ENCODE results near the gene MRPL2. TPM values are rescaled to one million over a fixed set of nuclear protein-coding genes. Genes with fewer than 3 reads are reported as not detected.
A peak's percentile ranks its signal among the peaks of the same experiment; 100 is the strongest.

The MRPL2 gene
- total and polyA plus RNA-seq, 2 donors = 9.3 to 61.6 TPM

- WGBS = 84% methylated on average over 2 of the region's 2 CpGs
- DNase-seq (ENCODE audit: extremely low spot score) = no peak
- Histone ChIP-seq H3K36me3 (ENCODE audit: insufficient read depth) (peaks cover 2% of the 10 kb centered on the region), H3K4me1 (ENCODE audit: insufficient read depth) (no peaks in the 10 kb centered on the region), H3K27ac (ENCODE audit: low read depth) (no peak overlapping the region), H3K4me3 (ENCODE audit: low read depth, low read length) (no peak overlapping the region)
Observed at GRCh38 chr6:43034190-43034525, 25.1 kb downstream of the MRPL2 start.

GRCh38 chr6:43033496-43034189 lies 25.6 kb downstream of the MRPL2 start:
- no peak for DNase-seq (ENCODE audit: extremely low spot score)
- no peaks in the 10 kb centered on the region for H3K4me1 ChIP-seq (ENCODE audit: insufficient read depth)
- H3K36me3 ChIP-seq (ENCODE audit: insufficient read depth) = peaks cover 3% of the 10 kb centered on the region
- no peak overlapping the region for H3K4me3 ChIP-seq (ENCODE audit: low read depth, low read length)
- H3K27ac ChIP-seq (ENCODE audit: low read depth) = no peak overlapping the region
- 90% methylated on average over 2 of the region's 2 CpGs for WGBS

GRCh38 chr6:43032326-43032725 lies 26.9 kb downstream of the MRPL2 start:
- 94% methylated on average over 4 of the region's 4 CpGs for WGBS
- H3K27ac ChIP-seq (ENCODE audit: low read depth) = no peak overlapping the region
- DNase-seq (ENCODE audit: extremely low spot score) = no peak
- no peak overlapping the region for H3K4me3 ChIP-seq (ENCODE audit: low read depth, low read length)
- peaks cover 9% of the 10 kb centered on the region for H3K36me3 ChIP-seq (ENCODE audit: insufficient read depth)
- H3K4me1 ChIP-seq (ENCODE audit: insufficient read depth) = no peaks in the 10 kb centered on the region

GRCh38 chr6:43029120-43029519 lies 30.1 kb downstream of the MRPL2 start:
- H3K36me3 ChIP-seq (ENCODE audit: insufficient read depth) = peaks cover 12% of the 10 kb centered on the region
- no peak for DNase-seq (ENCODE audit: extremely low spot score)
- H3K4me3 ChIP-seq (ENCODE audit: low read depth, low read length) = no peak overlapping the region
- H3K4me1 ChIP-seq (ENCODE audit: insufficient read depth) = no peaks in the 10 kb centered on the region
- 89% methylated on average over 9 of the region's 9 CpGs for WGBS
- H3K27ac ChIP-seq (ENCODE audit: low read depth) = no peak overlapping the region

GRCh38 chr6:43026365-43026764 lies 32.9 kb downstream of the MRPL2 start:
- Histone ChIP-seq H3K4me3 (ENCODE audit: low read depth, low read length) (no peak overlapping the region), H3K36me3 (ENCODE audit: insufficient read depth) (peaks cover 12% of the 10 kb centered on the region), H3K27ac (ENCODE audit: low read depth) (no peak overlapping the region), H3K4me1 (ENCODE audit: insufficient read depth) (no peaks in the 10 kb centered on the region)
- DNase-seq (ENCODE audit: extremely low spot score) = no peak
- 92% methylated on average over 5 of the region's 5 CpGs for WGBS

GRCh38 chr6:43024436-43024835 lies 34.8 kb downstream of the MRPL2 start:
- no peak for DNase-seq (ENCODE audit: extremely low spot score)
- no peaks in the 10 kb centered on the region for H3K4me1 ChIP-seq (ENCODE audit: insufficient read depth)
- no peak overlapping the region for H3K4me3 ChIP-seq (ENCODE audit: low read depth, low read length)
- 72% methylated on average over 2 of the region's 2 CpGs for WGBS
- H3K27ac ChIP-seq (ENCODE audit: low read depth) = no peak overlapping the region
- H3K36me3 ChIP-seq (ENCODE audit: insufficient read depth) = peaks cover 12% of the 10 kb centered on the region

- peak within 1 kb of the TSS; percentile 97 for H3K4me3 ChIP-seq (ENCODE audit: low read depth, low read length)
- no peaks in the 10 kb centered on the region for H3K4me1 ChIP-seq (ENCODE audit: insufficient read depth)
- no peak for DNase-seq (ENCODE audit: extremely low spot score)
- no peaks in the 10 kb centered on the region for H3K36me3 ChIP-seq (ENCODE audit: insufficient read depth)
- under 1% methylated on average over 56 of the region's 56 CpGs for WGBS
- H3K27ac ChIP-seq (ENCODE audit: low read depth) = peak within 1 kb of the TSS; percentile 88
Observed at GRCh38 chr6:43021270-43022047, 37.8 kb downstream of the MRPL2 start, which contains the start of gene RRP36. TSS of gene RRP36 (plus strand) at chr6:43021623. CDS start at chr6:43021655, 32 bp downstream.

- H3K4me1 ChIP-seq (ENCODE audit: insufficient read depth) = no peaks in the 10 kb centered on the region
- H3K27ac ChIP-seq (ENCODE audit: low read depth) = peak overlapping the region; percentile 88
- 46% methylated on average over 5 of the region's 5 CpGs for WGBS
- DNase-seq (ENCODE audit: extremely low spot score) = no peak
- H3K4me3 ChIP-seq (ENCODE audit: low read depth, low read length) = peak overlapping the region; percentile 97
- no peaks in the 10 kb centered on the region for H3K36me3 ChIP-seq (ENCODE audit: insufficient read depth)
Observed at GRCh38 chr6:43020847-43021246, 38.4 kb downstream of the MRPL2 start.

GRCh38 chr6:43020052-43020705 lies 39.1 kb downstream of the MRPL2 start:
- DNase-seq (ENCODE audit: extremely low spot score) = no peak
- no peak overlapping the region for H3K4me3 ChIP-seq (ENCODE audit: low read depth, low read length)
- H3K27ac ChIP-seq (ENCODE audit: low read depth) = no peak overlapping the region
- H3K36me3 ChIP-seq (ENCODE audit: insufficient read depth) = no peaks in the 10 kb centered on the region
- 92% methylated on average over 3 of the region's 3 CpGs for WGBS
- no peaks in the 10 kb centered on the region for H3K4me1 ChIP-seq (ENCODE audit: insufficient read depth)

GRCh38 chr6:43019152-43019551 lies 40.1 kb downstream of the MRPL2 start:
- Histone ChIP-seq H3K36me3 (ENCODE audit: insufficient read depth) (no peaks in the 10 kb centered on the region), H3K4me3 (ENCODE audit: low read depth, low read length) (no peak overlapping the region), H3K4me1 (ENCODE audit: insufficient read depth) (no peaks in the 10 kb centered on the region), H3K27ac (ENCODE audit: low read depth) (no peak overlapping the region)
- DNase-seq (ENCODE audit: extremely low spot score) = no peak
- WGBS = 90% methylated on average over 2 of the region's 2 CpGs

- 89% methylated on average over 12 of the region's 12 CpGs for WGBS
- H3K4me1 ChIP-seq (ENCODE audit: insufficient read depth) = no peaks in the 10 kb centered on the region
- no peak for DNase-seq (ENCODE audit: extremely low spot score)
- H3K4me3 ChIP-seq (ENCODE audit: low read depth, low read length) = no peak overlapping the region
- no peak overlapping the region for H3K27ac ChIP-seq (ENCODE audit: low read depth)
- H3K36me3 ChIP-seq (ENCODE audit: insufficient read depth) = no peaks in the 10 kb centered on the region
Observed at GRCh38 chr6:43016943-43017334, 42.3 kb downstream of the MRPL2 start.

- no peak for DNase-seq (ENCODE audit: extremely low spot score)
- H3K27ac ChIP-seq (ENCODE audit: low read depth) = no peak overlapping the region
- H3K4me1 ChIP-seq (ENCODE audit: insufficient read depth) = no peaks in the 10 kb centered on the region
- WGBS = 76% methylated on average over 7 of the region's 7 CpGs
- H3K36me3 ChIP-seq (ENCODE audit: insufficient read depth) = no peaks in the 10 kb centered on the region
- no peak overlapping the region for H3K4me3 ChIP-seq (ENCODE audit: low read depth, low read length)
Observed at GRCh38 chr6:43016176-43016942, 42.9 kb downstream of the MRPL2 start.

- Histone ChIP-seq H3K27ac (ENCODE audit: low read depth) (peak overlapping the region; percentile 44), H3K4me1 (ENCODE audit: insufficient read depth) (no peaks in the 10 kb centered on the region), H3K36me3 (ENCODE audit: insufficient read depth) (no peaks in the 10 kb centered on the region), H3K4me3 (ENCODE audit: low read depth, low read length) (peak overlapping the region; percentile 78)
- DNase-seq (ENCODE audit: extremely low spot score) = no peak
- under 1% methylated on average over 7 of the region's 7 CpGs for WGBS
Observed at GRCh38 chr6:43014434-43014909, 44.8 kb downstream of the MRPL2 start.
